MG63 (cell line): ENCODE results near the gene TMEM150A. TPM values are rescaled to one million over a fixed set of nuclear protein-coding genes. Genes with fewer than 3 reads are reported as not detected.
A peak's percentile ranks its signal among the peaks of the same experiment; 100 is the strongest.

Source experiments
- DNase-seq: peaks from one replicate; pipeline ENCODE4 v3.0.0-alpha.2; 2020
- H3K27me3 ChIP-seq: fragments of 250-450 bp; sonication (Bioruptor Pico); 2 replicates; pipeline ENCODE4 v1.5.1; 2020; ENCODE audit warnings: mild to moderate bottlenecking, moderate library complexity
- H3K36me3 ChIP-seq: fragments of 250-450 bp; sonication (Bioruptor Pico); 2 replicates; pipeline ENCODE4 v1.5.1; 2020; ENCODE audit warnings: mild to moderate bottlenecking, moderate library complexity
- H3K4me3 ChIP-seq: fragments of 250-450 bp; sonication (Bioruptor Pico); 2 replicates; pipeline ENCODE4 v1.5.1; 2020; ENCODE audit warnings: mild to moderate bottlenecking, moderate library complexity
- H3K9me3 ChIP-seq: fragments of 250-450 bp; sonication (Bioruptor Pico); 2 replicates; pipeline ENCODE4 v1.5.1; 2020; ENCODE audit warnings: mild to moderate bottlenecking, moderate library complexity
- total RNA-seq: library from RNA; depleted of rRNA; stranded (reverse); fragments of >200 nt; shearing (Covaris generic); gene quantifications from 2 replicates; pipeline ENCODE4 v1.2.3, GENCODE V29; 2014; ENCODE audit warnings: low replicate concordance

Gene TMEM150A
- total RNA-seq, 1 experiment from 2014 or later, result 6.8 TPM

GRCh38 chr2:85584857-85585780 is 17.4 kb downstream of the TMEM150A start:
- Histone ChIP-seq H3K36me3 (no peaks in the 10 kb centered on the region), H3K27me3 (no peaks in the 10 kb centered on the region), H3K9me3 (no peaks in the 10 kb centered on the region), H3K4me3 (peak overlapping the region; percentile 52)
- DNase-seq, result peak; percentile 76

DNA sequence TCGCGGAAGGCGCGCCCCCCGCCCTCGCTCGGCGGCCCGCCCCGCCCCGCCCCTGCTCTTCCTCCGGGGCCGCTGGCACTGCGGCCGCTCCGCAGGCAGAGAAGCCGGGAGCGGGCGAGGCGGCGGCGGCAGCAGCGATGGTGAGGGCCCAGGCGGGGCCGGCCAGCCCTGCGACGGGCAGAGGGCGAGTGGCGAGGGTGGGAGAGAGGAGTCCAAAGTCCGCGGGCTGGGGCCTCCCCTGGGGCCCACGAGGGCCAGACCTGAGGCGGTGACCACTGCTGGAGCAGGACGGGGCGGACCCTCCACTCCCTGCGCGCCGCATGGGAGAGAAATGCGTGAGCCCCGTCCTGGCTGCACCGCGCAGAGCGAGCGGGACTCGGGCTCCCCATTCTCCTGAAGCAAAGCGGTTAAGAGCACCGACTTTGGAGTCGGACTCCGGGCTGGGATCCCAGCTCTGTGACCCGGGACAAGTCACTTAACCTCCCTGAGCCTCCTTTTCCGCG is 18.1 kb downstream of the TMEM150A start, which contains the start of gene VAMP5:
TSS of gene VAMP5 (plus strand) at position 78 of the 503 bp plus-strand sequence. CDS start at position 138, 60 bp downstream.
- Histone ChIP-seq H3K9me3 (no peaks in the 10 kb centered on the region), H3K27me3 (no peaks in the 10 kb centered on the region), H3K4me3 (peak within 1 kb of the TSS; percentile 52), H3K36me3 (no peaks in the 10 kb centered on the region)
- peak; percentile 35 for DNase-seq

DNA sequence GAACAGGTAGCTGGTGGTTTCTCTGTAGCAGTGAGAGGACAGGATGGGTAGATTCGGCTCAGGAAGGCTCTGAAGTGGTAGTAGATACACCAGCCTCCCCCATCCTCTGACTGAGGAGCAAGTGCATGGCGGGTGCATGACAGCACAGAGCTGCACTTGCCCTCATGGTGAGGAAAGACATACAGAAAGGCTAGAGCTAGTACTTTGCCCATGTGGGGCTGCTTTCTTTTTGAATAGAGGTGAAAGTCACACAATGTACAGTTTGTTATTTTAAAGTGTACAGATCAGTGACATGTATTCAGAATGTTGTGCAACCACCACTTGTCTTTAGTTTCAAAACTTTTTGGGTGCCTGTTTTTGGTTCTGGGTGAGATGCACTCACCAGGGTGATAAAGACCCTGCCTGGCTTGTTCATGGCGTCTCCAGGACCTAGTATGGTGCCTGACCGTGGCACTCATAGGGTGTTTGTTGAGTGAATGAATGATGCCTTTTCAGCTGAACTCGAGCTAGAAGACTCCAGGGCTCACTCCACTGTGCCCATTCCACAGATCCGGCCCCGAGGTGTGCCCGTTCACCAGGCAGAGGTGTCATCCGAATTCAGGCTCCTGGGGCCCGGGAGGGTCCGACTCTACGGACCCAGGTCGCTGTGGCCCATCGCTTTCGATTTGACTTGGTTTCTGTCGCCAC is 18.7 kb downstream of the TMEM150A start:
- H3K36me3 ChIP-seq, result no peaks in the 10 kb centered on the region
- H3K27me3 ChIP-seq, result no peaks in the 10 kb centered on the region
- DNase-seq, result no peak
- no peaks in the 10 kb centered on the region for H3K9me3 ChIP-seq
- H3K4me3 ChIP-seq, result peak overlapping the region; percentile 52

DNA sequence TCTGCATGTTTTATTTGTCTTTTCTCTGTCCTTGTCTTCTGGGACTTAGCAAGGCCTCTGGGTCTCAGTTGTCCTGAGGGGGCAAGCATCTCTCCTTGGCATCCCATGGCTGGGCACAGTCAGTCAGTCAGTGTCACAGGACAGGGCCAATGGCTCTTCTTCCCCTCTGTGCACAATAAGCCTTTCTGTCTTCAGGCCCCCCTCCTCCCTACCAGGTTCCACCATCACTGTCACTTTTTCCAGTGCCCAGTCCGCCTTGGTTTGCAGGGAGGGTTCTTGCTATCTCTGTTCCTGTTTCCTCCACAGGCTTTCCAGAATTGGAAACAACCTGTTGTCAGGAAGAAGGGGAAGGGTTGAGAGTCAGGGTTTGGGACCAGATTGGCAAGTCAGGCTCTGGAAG is 20.0 kb downstream of the TMEM150A start:
- Histone ChIP-seq H3K4me3 (no peak overlapping the region), H3K27me3 (no peaks in the 10 kb centered on the region), H3K36me3 (no peaks in the 10 kb centered on the region), H3K9me3 (no peaks in the 10 kb centered on the region)
- DNase-seq, result no peak

GRCh38 chr2:85580206-85580605 is 22.3 kb downstream of the TMEM150A start:
- Histone ChIP-seq H3K4me3 (no peak overlapping the region), H3K9me3 (no peaks in the 10 kb centered on the region), H3K36me3 (no peaks in the 10 kb centered on the region), H3K27me3 (no peaks in the 10 kb centered on the region)
- DNase-seq, result no peak

DNA sequence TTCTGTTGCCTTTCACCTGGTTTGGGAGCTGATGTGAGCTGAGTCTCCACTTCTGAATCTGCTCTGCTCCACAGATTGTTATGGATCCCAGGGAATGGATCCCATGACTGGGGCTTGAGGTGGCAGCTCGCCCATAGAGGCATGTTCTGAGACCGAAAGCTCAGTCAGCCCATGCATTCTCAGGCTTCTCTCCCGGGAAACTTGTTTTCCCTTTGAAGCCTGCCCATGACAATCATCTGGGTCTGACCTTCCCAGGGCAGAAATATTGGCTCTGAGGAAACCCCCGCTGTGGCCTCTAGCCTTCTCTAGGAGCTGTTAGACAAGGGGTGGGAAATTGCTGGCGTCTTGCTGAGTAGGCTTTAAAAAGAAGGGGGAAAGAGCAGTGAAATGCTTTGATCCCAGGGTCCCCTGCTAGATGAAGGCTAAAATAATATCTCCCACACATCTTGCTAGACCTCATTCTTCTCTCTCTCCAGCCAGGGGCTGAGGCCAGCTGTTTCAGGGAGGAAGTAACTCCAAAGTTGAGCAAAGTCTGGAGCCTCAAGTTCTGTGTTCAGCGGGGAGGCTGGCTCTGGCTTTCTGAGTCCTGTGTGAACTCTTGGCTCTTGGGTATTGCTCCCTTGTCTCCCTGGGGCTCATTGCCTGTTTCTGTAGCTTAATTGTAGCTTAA is 23.1 kb downstream of the TMEM150A start:
- H3K27me3 ChIP-seq, result no peaks in the 10 kb centered on the region
- H3K4me3 ChIP-seq, result no peak overlapping the region
- H3K36me3 ChIP-seq, result no peaks in the 10 kb centered on the region
- H3K9me3 ChIP-seq, result no peaks in the 10 kb centered on the region
- DNase-seq, result no peak

- no peaks in the 10 kb centered on the region for H3K9me3 ChIP-seq
- H3K4me3 ChIP-seq, result no peak overlapping the region
- H3K36me3 ChIP-seq, result no peaks in the 10 kb centered on the region
- no peaks in the 10 kb centered on the region for H3K27me3 ChIP-seq
- DNase-seq, result no peak
Observed at GRCh38 chr2:85578243-85579180, 24.0 kb downstream of the TMEM150A start.

- Histone ChIP-seq H3K4me3 (no peak within 1 kb of the TSS), H3K36me3 (no peaks in the 10 kb centered on the region)
- DNase-seq, result no peak
Observed at GRCh38 chr2:85577386-85578242, 24.9 kb downstream of the TMEM150A start, which contains the start of gene VAMP8. Gene VAMP8 (plus strand): TSS chr2:85577586. CDS start chr2:85577647, 61 bp downstream.

DNA sequence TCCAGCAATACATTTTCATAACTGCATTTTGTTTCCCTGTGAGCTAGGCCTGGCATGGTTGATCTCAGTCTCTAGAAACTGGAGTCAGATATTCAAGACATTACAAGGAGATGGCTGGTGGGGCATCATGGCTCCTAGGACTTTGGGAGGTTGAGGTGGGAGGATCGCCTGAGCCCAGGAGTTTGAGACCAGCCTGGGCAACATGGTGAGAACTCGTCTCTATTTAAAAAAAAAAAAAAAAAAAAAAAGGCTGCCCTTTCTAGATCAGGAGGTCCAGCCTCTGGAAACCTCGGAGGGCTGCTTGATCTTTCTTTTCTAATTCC is 25.5 kb downstream of the TMEM150A start:
- no peak for DNase-seq

More at GRCh38 chr2:85577386-85578242, 24.9 kb downstream of the TMEM150A start, which contains the start of gene VAMP8:
- no peaks in the 10 kb centered on the region for H3K9me3 ChIP-seq
- no peaks in the 10 kb centered on the region for H3K27me3 ChIP-seq

GRCh38 chr2:85575739-85576138 is 26.8 kb downstream of the TMEM150A start:
- Histone ChIP-seq H3K27me3 (no peaks in the 10 kb centered on the region), H3K36me3 (no peaks in the 10 kb centered on the region), H3K4me3 (no peak overlapping the region), H3K9me3 (no peaks in the 10 kb centered on the region)
- no peak for DNase-seq

More for the DNA sequence above, 25.5 kb downstream of the TMEM150A start:
- H3K36me3 ChIP-seq, result no peaks in the 10 kb centered on the region
- H3K27me3 ChIP-seq, result no peaks in the 10 kb centered on the region
- no peak overlapping the region for H3K4me3 ChIP-seq
- no peaks in the 10 kb centered on the region for H3K9me3 ChIP-seq

GRCh38 chr2:85566265-85566664 is 36.2 kb downstream of the TMEM150A start:
- Histone ChIP-seq H3K36me3 (no peaks in the 10 kb centered on the region), H3K4me3 (no peak overlapping the region), H3K27me3 (peaks cover 2% of the 10 kb centered on the region; the same call in 1 of the 2 replicates), H3K9me3 (no peaks in the 10 kb centered on the region)
- DNase-seq, result no peak

- no peak for DNase-seq
- Histone ChIP-seq H3K27me3 (no peaks in the 10 kb centered on the region), H3K4me3 (no peak overlapping the region), H3K36me3 (peaks cover under 1% of the 10 kb centered on the region), H3K9me3 (no peaks in the 10 kb centered on the region)
Observed at GRCh38 chr2:85564144-85564563, 38.3 kb downstream of the TMEM150A start.

DNA sequence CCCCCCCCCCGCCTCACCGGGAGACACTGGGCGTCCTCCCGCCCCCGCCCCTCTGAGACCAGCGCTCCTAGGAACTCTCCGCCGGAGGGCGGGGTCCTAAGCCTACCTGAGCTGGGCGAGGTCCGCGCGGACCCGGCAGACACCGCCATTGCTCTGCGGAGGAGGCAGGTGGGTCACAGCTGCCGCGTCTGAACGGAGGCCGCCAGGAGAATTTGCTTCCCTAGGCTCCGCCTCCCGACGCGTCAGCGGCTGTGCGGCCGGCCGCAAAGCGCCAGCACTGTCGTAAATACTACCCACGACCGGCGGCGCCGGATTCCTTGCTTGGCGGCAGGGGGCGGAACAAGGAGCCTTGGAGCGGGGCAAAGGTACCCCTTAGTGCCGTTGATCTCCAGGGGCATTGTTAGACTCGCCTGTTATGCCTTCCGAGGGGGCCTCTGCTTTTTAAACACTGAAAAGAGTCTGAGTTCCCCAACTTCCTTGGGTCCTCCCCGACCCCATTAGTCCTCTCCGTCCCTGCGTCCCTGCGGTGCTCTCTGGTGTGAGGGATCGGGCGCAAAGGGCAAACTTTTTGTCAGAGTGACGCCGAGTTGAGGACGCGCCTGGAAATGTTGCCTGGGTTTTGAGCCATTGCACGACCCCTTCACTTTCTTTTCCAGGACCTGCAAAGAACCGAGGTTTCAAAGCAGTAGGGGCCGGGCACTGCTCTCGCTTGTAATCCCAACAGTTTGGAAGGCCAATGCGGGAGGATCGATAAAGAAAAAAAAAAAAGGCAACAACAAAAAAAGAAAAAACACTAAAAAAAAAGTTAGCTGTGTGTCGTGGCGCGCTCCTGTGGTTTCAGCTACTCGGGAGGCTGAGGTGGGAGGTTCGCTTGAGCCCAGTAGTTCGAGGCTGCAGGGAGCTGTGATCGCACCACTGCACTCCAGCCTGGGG is 41.0 kb downstream of the TMEM150A start, which contains the start of gene GGCX:
TSS of gene GGCX (minus strand) at position 214 of the 933 bp plus-strand sequence. CDS start at position 149, 65 bp downstream.
- no peaks in the 10 kb centered on the region for H3K27me3 ChIP-seq
- no peaks in the 10 kb centered on the region for H3K9me3 ChIP-seq
- H3K36me3 ChIP-seq, result peaks cover 17% of the 10 kb centered on the region
- H3K4me3 ChIP-seq, result peak within 1 kb of the TSS; percentile 76
- peak; percentile 94 for DNase-seq

- DNase-seq, result no peak
- Histone ChIP-seq H3K9me3 (no peaks in the 10 kb centered on the region), H3K27me3 (no peaks in the 10 kb centered on the region), H3K36me3 (peaks cover 21% of the 10 kb centered on the region), H3K4me3 (peak overlapping the region; percentile 76)
Observed at GRCh38 chr2:85560812-85561279, 41.7 kb downstream of the TMEM150A start.
